HepG2 (cell line): ENCODE data around the gene HEXIM1. TPM values are rescaled to one million over a fixed set of nuclear protein-coding genes. Genes with fewer than 3 reads are reported as not detected.

ENCODE experiments used
- FIP1L1 ChIP-seq: fragments of 200-400 bp; formaldehyde crosslinking; IDR thresholded peaks from 2 replicates; pipeline ENCODE4 v1.6.1; 2018; ENCODE audit warnings: low read depth, mild to moderate bottlenecking, low read length, moderate library complexity, borderline replicate concordance; ENCODE audit not compliant: insufficient read depth
- ISL2 ChIP-seq: sonication (generic); formaldehyde crosslinking; IDR thresholded peaks from 2 replicates; pipeline ENCODE4 v1.5.0; 2020; ENCODE audit warnings: missing genetic modification reagents
- JUN ChIP-seq: sonication (generic); formaldehyde crosslinking; IDR thresholded peaks from 2 replicates; pipeline ENCODE4 v1.4.0; 2020; ENCODE audit warnings: mild to moderate bottlenecking, missing genetic modification reagents
- JUNB ChIP-seq: sonication (generic); formaldehyde crosslinking; IDR thresholded peaks from 2 replicates; pipeline ENCODE4 v1.8.0; 2022; ENCODE audit warnings: missing genetic modification reagents, mild to moderate bottlenecking, borderline replicate concordance
- PAF1 ChIP-seq: IDR thresholded peaks from 2 replicates; pipeline ENCODE4 v1.6.1; 2016; ENCODE audit warnings: missing genetic modification reagents, missing compliant biosample characterization
- POLR2A ChIP-seq, 2 experiments: IDR thresholded peaks; 2 replicates each; pipeline ENCODE4 v1.6.1; 2011; ENCODE audit warnings: low read depth in 2 of 2, low read length in 2 of 2, mild to moderate bottlenecking in 1 of 2, moderate library complexity in 1 of 2; ENCODE audit not compliant: insufficient read depth in 1 of 2
- SNAPC2 ChIP-seq: sonication (generic); formaldehyde crosslinking; IDR thresholded peaks from 2 replicates; pipeline ENCODE4 v1.8.1; 2022; ENCODE audit warnings: mild to moderate bottlenecking, missing genetic modification reagents
- XBP1 ChIP-seq: sonication (generic); formaldehyde crosslinking; IDR thresholded peaks from 2 replicates; pipeline ENCODE4 v1.5.0; 2020; ENCODE audit warnings: missing genetic modification reagents
- ZFP37 ChIP-seq: sonication (generic); formaldehyde crosslinking; IDR thresholded peaks from 2 replicates; pipeline ENCODE4 v1.4.0; 2020; ENCODE audit warnings: missing genetic modification reagents, borderline replicate concordance
- ZNF589 ChIP-seq: sonication (generic); formaldehyde crosslinking; conservative IDR thresholded peaks from 2 replicates; pipeline ENCODE4 v1.8.0; 2022; ENCODE audit warnings: mild to moderate bottlenecking, moderate library complexity, missing genetic modification reagents
- ZNF747 ChIP-seq: sonication (generic); formaldehyde crosslinking; IDR thresholded peaks from 2 replicates; pipeline ENCODE4 v1.8.1; 2023; ENCODE audit warnings: missing genetic modification reagents, mild to moderate bottlenecking, borderline replicate concordance
- ZNF761 ChIP-seq: sonication (generic); formaldehyde crosslinking; conservative IDR thresholded peaks from 2 replicates; pipeline ENCODE4 v1.4.0; 2020; ENCODE audit warnings: mild to moderate bottlenecking, missing genetic modification reagents
- ZSCAN12 ChIP-seq: sonication (generic); formaldehyde crosslinking; IDR thresholded peaks from 2 replicates; pipeline ENCODE4 v1.9.0; 2021; ENCODE audit warnings: mild to moderate bottlenecking, missing genetic modification reagents
- ZZZ3 ChIP-seq: sonication (generic); formaldehyde crosslinking; IDR thresholded peaks from 2 replicates; pipeline ENCODE4 v1.4.0; 2020; ENCODE audit warnings: missing genetic modification reagents, mild to moderate bottlenecking, borderline replicate concordance
- polyA plus RNA-seq, 8 experiments: library from polyadenylated mRNA; depleted of rRNA in 3 of 8; stranded (reverse) in 7 of 8; unstranded in 1 of 8; fragments of >200 nt; fragmentation: Illumina TruSeq in 4 of 8; extraction: Trizol in 4 of 8; gene quantifications; 2 replicates each; pipeline versions ENCODE4 v1.2.1 to v1.2.3, GENCODE V29; 2011 to 2016; ENCODE audit warnings: low read depth in 4 of 8, missing spikeins in 1 of 8, mixed read lengths in 1 of 8; ENCODE audit not compliant: insufficient read depth in 1 of 8
- total RNA-seq, 5 experiments: library from RNA; depleted of rRNA; stranded (reverse); fragments of >200 nt; fragmentation: Illumina TruSeq; extraction: Trizol; gene quantifications; 2 replicates each; pipeline ENCODE4 v1.2.3, GENCODE V29; 2016; ENCODE audit warnings: low read depth in 1 of 5
- TF ChIP-seq, protein P1 (sequence below): sonication (generic); formaldehyde crosslinking; IDR thresholded peaks from 2 replicates; pipeline ENCODE4 v1.4.0; 2020; ENCODE audit warnings: missing genetic modification reagents
- TF ChIP-seq, protein P2 (sequence below): sonication (generic); formaldehyde crosslinking; IDR thresholded peaks from 2 replicates; pipeline ENCODE4 v1.5.0; 2020; ENCODE audit warnings: missing genetic modification reagents
- TF ChIP-seq, protein P3 (sequence below): sonication (generic); formaldehyde crosslinking; IDR thresholded peaks from 2 replicates; pipeline ENCODE4 v1.4.0; 2020; ENCODE audit warnings: missing genetic modification reagents, borderline replicate concordance
- TF ChIP-seq, protein P4 (sequence below): sonication (generic); formaldehyde crosslinking; IDR thresholded peaks from 2 replicates; pipeline ENCODE4 v1.5.0; 2020; ENCODE audit warnings: mild to moderate bottlenecking, missing genetic modification reagents
- TF ChIP-seq, protein P5 (sequence below): sonication (generic); formaldehyde crosslinking; IDR thresholded peaks from 2 replicates; pipeline ENCODE4 v1.4.0; 2020; ENCODE audit warnings: mild to moderate bottlenecking, missing genetic modification reagents
- TF ChIP-seq, protein P6 (sequence below): sonication (generic); formaldehyde crosslinking; IDR thresholded peaks from 2 replicates; pipeline ENCODE4 v1.5.1; 2020; ENCODE audit warnings: missing genetic modification reagents, mild to moderate bottlenecking, borderline replicate concordance

HEXIM1 gene
- total and polyA plus RNA-seq, 2 of the 13 experiments (the other 11 are each of a cell fraction or from before 2014, with no cell fraction given) = 10.5 to 16.6 TPM

DNA sequence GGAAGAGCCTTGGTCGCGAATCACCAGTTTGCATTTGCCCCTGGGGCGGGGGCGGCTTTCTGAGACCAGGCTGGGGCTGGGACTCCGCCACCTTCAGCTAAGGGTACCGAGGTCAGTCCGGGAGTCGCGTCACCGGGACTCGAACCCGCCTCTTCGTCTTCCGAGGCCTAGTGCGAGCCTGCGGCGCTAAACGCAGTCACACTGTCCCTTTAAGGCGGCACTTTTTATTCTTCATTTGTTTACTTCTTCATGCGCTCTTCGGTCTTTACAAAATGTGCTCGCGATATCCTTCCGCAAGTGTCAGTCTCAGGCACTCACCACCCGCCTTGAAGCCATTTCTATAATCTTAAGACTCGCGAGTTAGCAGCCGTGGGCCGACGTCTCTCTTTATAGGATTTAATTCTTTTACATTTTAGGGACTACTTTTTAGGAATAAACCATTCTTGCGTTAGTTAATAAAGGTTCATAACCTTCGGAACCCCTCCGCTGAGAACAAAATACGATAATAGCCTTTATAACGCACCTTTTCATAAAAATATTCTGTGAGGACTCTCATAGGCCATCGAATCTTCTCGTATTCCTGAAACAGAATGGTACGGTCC, 593 bp upstream of the HEXIM1 start (continued):
- TF ChIP-seq ZNF747 (CRISPR knock-in tag) (peak; percentile 71; the same call in 1 of the 2 replicates), POLR2A (IDR thresholded peaks at IDR 0.05; ENCODE audit: insufficient read depth in 1 of 2, low read depth in 2 of 2, low read length in 2 of 2) (peak; percentile 37 to 49; a peak in 3 of 4 replicates), FIP1L1 (no peak), PAF1 (CRISPR knock-in tag) (no peak), ISL2 (CRISPR knock-in tag) (peak; percentile 52; the same call in 1 of the 2 replicates), ZSCAN12 (CRISPR knock-in tag) (no peak; the same call in 1 of the 2 replicates), SNAPC2 (CRISPR knock-in tag) (no peak), ZNF589 (CRISPR knock-in tag) (no peak), ZZZ3 (CRISPR knock-in tag) (peak; percentile 69; the same call in 1 of the 2 replicates), JUNB (no peak), ZNF761 (no peak), JUN (no peak), ZFP37 (no peak; the same call in 1 of the 2 replicates), XBP1 (no peak)
- TF ChIP-seq, protein P1, sequence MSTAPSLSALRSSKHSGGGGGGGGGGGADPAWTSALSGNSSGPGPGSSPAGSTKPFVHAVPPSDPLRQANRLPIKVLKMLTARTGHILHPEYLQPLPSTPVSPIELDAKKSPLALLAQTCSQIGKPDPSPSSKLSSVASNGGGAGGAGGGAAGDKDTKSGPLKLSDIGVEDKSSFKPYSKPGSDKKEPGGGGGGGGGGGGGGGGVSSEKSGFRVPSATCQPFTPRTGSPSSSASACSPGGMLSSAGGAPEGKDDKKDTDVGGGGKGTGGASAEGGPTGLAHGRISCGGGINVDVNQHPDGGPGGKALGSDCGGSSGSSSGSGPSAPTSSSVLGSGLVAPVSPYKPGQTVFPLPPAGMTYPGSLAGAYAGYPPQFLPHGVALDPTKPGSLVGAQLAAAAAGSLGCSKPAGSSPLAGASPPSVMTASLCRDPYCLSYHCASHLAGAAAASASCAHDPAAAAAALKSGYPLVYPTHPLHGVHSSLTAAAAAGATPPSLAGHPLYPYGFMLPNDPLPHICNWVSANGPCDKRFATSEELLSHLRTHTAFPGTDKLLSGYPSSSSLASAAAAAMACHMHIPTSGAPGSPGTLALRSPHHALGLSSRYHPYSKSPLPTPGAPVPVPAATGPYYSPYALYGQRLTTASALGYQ (CRISPR knock-in tag) = no peak; the same call in 1 of the 2 replicates
- TF ChIP-seq, protein P2, sequence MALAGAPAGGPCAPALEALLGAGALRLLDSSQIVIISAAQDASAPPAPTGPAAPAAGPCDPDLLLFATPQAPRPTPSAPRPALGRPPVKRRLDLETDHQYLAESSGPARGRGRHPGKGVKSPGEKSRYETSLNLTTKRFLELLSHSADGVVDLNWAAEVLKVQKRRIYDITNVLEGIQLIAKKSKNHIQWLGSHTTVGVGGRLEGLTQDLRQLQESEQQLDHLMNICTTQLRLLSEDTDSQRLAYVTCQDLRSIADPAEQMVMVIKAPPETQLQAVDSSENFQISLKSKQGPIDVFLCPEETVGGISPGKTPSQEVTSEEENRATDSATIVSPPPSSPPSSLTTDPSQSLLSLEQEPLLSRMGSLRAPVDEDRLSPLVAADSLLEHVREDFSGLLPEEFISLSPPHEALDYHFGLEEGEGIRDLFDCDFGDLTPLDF (CRISPR knock-in tag) = no peak
- TF ChIP-seq, protein P3, sequence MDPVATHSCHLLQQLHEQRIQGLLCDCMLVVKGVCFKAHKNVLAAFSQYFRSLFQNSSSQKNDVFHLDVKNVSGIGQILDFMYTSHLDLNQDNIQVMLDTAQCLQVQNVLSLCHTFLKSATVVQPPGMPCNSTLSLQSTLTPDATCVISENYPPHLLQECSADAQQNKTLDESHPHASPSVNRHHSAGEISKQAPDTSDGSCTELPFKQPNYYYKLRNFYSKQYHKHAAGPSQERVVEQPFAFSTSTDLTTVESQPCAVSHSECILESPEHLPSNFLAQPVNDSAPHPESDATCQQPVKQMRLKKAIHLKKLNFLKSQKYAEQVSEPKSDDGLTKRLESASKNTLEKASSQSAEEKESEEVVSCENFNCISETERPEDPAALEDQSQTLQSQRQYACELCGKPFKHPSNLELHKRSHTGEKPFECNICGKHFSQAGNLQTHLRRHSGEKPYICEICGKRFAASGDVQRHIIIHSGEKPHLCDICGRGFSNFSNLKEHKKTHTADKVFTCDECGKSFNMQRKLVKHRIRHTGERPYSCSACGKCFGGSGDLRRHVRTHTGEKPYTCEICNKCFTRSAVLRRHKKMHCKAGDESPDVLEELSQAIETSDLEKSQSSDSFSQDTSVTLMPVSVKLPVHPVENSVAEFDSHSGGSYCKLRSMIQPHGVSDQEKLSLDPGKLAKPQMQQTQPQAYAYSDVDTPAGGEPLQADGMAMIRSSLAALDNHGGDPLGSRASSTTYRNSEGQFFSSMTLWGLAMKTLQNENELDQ = peak; percentile 81
- TF ChIP-seq, protein P4, sequence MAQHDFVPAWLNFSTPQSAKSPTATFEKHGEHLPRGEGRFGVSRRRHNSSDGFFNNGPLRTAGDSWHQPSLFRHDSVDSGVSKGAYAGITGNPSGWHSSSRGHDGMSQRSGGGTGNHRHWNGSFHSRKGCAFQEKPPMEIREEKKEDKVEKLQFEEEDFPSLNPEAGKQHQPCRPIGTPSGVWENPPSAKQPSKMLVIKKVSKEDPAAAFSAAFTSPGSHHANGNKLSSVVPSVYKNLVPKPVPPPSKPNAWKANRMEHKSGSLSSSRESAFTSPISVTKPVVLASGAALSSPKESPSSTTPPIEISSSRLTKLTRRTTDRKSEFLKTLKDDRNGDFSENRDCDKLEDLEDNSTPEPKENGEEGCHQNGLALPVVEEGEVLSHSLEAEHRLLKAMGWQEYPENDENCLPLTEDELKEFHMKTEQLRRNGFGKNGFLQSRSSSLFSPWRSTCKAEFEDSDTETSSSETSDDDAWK (CRISPR knock-in tag) = no peak
- TF ChIP-seq, protein P5, sequence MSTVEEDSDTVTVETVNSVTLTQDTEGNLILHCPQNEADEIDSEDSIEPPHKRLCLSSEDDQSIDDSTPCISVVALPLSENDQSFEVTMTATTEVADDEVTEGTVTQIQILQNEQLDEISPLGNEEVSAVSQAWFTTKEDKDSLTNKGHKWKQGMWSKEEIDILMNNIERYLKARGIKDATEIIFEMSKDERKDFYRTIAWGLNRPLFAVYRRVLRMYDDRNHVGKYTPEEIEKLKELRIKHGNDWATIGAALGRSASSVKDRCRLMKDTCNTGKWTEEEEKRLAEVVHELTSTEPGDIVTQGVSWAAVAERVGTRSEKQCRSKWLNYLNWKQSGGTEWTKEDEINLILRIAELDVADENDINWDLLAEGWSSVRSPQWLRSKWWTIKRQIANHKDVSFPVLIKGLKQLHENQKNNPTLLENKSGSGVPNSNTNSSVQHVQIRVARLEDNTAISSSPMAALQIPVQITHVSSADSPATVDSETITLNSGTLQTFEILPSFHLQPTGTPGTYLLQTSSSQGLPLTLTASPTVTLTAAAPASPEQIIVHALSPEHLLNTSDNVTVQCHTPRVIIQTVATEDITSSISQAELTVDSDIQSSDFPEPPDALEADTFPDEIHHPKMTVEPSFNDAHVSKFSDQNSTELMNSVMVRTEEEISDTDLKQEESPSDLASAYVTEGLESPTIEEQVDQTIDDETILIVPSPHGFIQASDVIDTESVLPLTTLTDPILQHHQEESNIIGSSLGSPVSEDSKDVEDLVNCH (CRISPR knock-in tag) = no peak; the same call in 1 of the 2 replicates
- TF ChIP-seq, protein P6, sequence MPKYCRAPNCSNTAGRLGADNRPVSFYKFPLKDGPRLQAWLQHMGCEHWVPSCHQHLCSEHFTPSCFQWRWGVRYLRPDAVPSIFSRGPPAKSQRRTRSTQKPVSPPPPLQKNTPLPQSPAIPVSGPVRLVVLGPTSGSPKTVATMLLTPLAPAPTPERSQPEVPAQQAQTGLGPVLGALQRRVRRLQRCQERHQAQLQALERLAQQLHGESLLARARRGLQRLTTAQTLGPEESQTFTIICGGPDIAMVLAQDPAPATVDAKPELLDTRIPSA (CRISPR knock-in tag) = no peak
